ENCODE data around the gene GRIN2C. TPM values are rescaled to one million over a fixed set of nuclear protein-coding genes. Genes with fewer than 3 reads are reported as not detected.
A peak's percentile ranks its signal among the peaks of the same experiment; 100 is the strongest.

The GRIN2C gene
- total RNA-seq, 1 experiment from 2014 or later = 0.11 TPM

- no peak for DNase-seq
- no TSS peak for BruUV-seq (replicated peaks)
- no peaks in the 10 kb centered on the region for H3K9me3 ChIP-seq (ENCODE audit: insufficient read depth, low read depth)
- no peaks in the 10 kb centered on the region for H3K4me1 ChIP-seq (replicated peaks; ENCODE audit: insufficient read depth)
- H3K4me2 ChIP-seq = no peak overlapping the region
- no peak for TF ChIP-seq EZH2 (IDR thresholded peaks at IDR 0.05; ENCODE audit: low read depth)
- peak; percentile 26; the same call in 1 of the 2 replicates for TF ChIP-seq CTCF (conservative IDR thresholded peaks at IDR 0.05)
- no peaks in the 10 kb centered on the region for H3K79me2 ChIP-seq (ENCODE audit: low read depth)
- ChIA-PET CTCF (no interaction called here), POLR2A (ENCODE audit: unreplicated experiment) (no interaction called here)
- H3K9me2 ChIP-seq (ENCODE audit: insufficient read depth) = no peaks in the 10 kb centered on the region
- H2AFZ ChIP-seq = no peak overlapping the region
- H3K4me3 ChIP-seq = no peak overlapping the region
- H4K20me1 ChIP-seq (ENCODE audit: insufficient read depth) = no peaks in the 10 kb centered on the region
- H3K27me3 ChIP-seq (ENCODE audit: insufficient read depth, low read depth) = no peaks in the 10 kb centered on the region
- no peak overlapping the region for H3K27ac ChIP-seq
- intact Hi-C loops (cut with micrococcal nuclease; ENCODE audit: unreplicated experiment) = no loop called here
- H3F3A ChIP-seq (ENCODE audit: insufficient read depth, low read depth) = no peaks in the 10 kb centered on the region
- H3K36me3 ChIP-seq (ENCODE audit: low read depth) = no peaks in the 10 kb centered on the region
Observed at GRCh38 chr17:74814453-74814852, 45.2 kb downstream of the GRIN2C start.

- H2AFZ ChIP-seq = no peak overlapping the region
- no TSS peak for BruUV-seq (replicated peaks)
- no peaks in the 10 kb centered on the region for H3K4me1 ChIP-seq (replicated peaks; ENCODE audit: insufficient read depth)
- DNase-seq = no peak
- intact Hi-C loops (cut with micrococcal nuclease; ENCODE audit: unreplicated experiment) = no loop called here
- no peak overlapping the region for H3K4me2 ChIP-seq
- ChIA-PET POLR2A (ENCODE audit: unreplicated experiment) (no interaction called here), CTCF (interaction anchor here (0.7 kb wide), 1 partner anchor 31 kb away, joined by 4 read pairs; no protein-coding TSS in a partner anchor)
- H3K36me3 ChIP-seq (ENCODE audit: low read depth) = no peaks in the 10 kb centered on the region
- no peak overlapping the region for H3K4me3 ChIP-seq
- no peaks in the 10 kb centered on the region for H3K27me3 ChIP-seq (ENCODE audit: insufficient read depth, low read depth)
- H3K79me2 ChIP-seq (ENCODE audit: low read depth) = no peaks in the 10 kb centered on the region
- no peaks in the 10 kb centered on the region for H3K9me3 ChIP-seq (ENCODE audit: insufficient read depth, low read depth)
- no peak overlapping the region for H3K27ac ChIP-seq
- H4K20me1 ChIP-seq (ENCODE audit: insufficient read depth) = no peaks in the 10 kb centered on the region
- H3F3A ChIP-seq (ENCODE audit: insufficient read depth, low read depth) = no peaks in the 10 kb centered on the region
- no peaks in the 10 kb centered on the region for H3K9me2 ChIP-seq (ENCODE audit: insufficient read depth)
- no peak for TF ChIP-seq EZH2 (IDR thresholded peaks at IDR 0.05; ENCODE audit: low read depth)
- no peak for TF ChIP-seq CTCF (conservative IDR thresholded peaks at IDR 0.05)
Observed at GRCh38 chr17:74812109-74813009, 47.3 kb downstream of the GRIN2C start.

GRCh38 chr17:74810699-74811485, 48.8 kb downstream of the GRIN2C start:
- intact Hi-C loops (cut with micrococcal nuclease; ENCODE audit: unreplicated experiment) = no loop called here
- Histone ChIP-seq H3K4me3 (no peak overlapping the region), H3K27me3 (ENCODE audit: insufficient read depth, low read depth) (no peaks in the 10 kb centered on the region), H2AFZ (no peak overlapping the region), H3K9me3 (ENCODE audit: insufficient read depth, low read depth) (no peaks in the 10 kb centered on the region), H3K4me2 (no peak overlapping the region), H3K79me2 (ENCODE audit: low read depth) (no peaks in the 10 kb centered on the region), H3K27ac (no peak overlapping the region), H3K4me1 (replicated peaks; ENCODE audit: insufficient read depth) (no peaks in the 10 kb centered on the region), H3K36me3 (ENCODE audit: low read depth) (no peaks in the 10 kb centered on the region), H4K20me1 (ENCODE audit: insufficient read depth) (no peaks in the 10 kb centered on the region), H3F3A (ENCODE audit: insufficient read depth, low read depth) (no peaks in the 10 kb centered on the region), H3K9me2 (ENCODE audit: insufficient read depth) (no peaks in the 10 kb centered on the region)
- no peak for DNase-seq
- CTCF ChIA-PET = no interaction called here
- no TSS peak for BruUV-seq (replicated peaks)
- POLR2A ChIA-PET (ENCODE audit: unreplicated experiment) = no interaction called here
- TF ChIP-seq CTCF (conservative IDR thresholded peaks at IDR 0.05) (no peak), EZH2 (IDR thresholded peaks at IDR 0.05; ENCODE audit: low read depth) (no peak)

Data from PC-9 (cell line).